OCI-LY7 (cell line): ENCODE data around the gene RTL10. TPM values are rescaled to one million over a fixed set of nuclear protein-coding genes. Genes with fewer than 3 reads are reported as not detected.

Experiments
- BruUV-seq: library from RNA; stranded (reverse); fragments of 400-500 nt; replicated peaks from 2 replicates; lab custom pipeline; 2021; lab: Mats Ljungman, UMichigan
- CTCF ChIA-PET: fragments of 300-600 bp; sonication (Branson Sonifier 250); formaldehyde crosslinking; loops from one replicate; lab custom pipeline; 2022; ENCODE audit warnings: antibody characterized with exemption; ENCODE audit not compliant: unreplicated experiment; lab: Charles Lee
- POLR2A ChIA-PET: fragments of 300-600 bp; sonication (Branson Sonifier 250); formaldehyde crosslinking; loops from one replicate; lab custom pipeline; 2022; ENCODE audit warnings: antibody characterized with exemption; lab: Charles Lee
- DNase-seq: peaks from one replicate; pipeline ENCODE4 v3.0.0-alpha.2; 2015; ENCODE audit warnings: low spot score
- H2AFZ ChIP-seq: fragments of 200-600 bp; sonication (generic), shearing (Covaris generic); 2 replicates; pipeline ENCODE4 v1.6.1; 2014; ENCODE audit warnings: mild to moderate bottlenecking, antibody characterized with exemption, low read length, moderate library complexity
- H3K27ac ChIP-seq: fragments of 200-600 bp; sonication (generic); 2 replicates; pipeline ENCODE4 v1.5.1; 2014; ENCODE audit warnings: mixed run types, low read depth, mild to moderate bottlenecking, moderate library complexity, low read length, inconsistent platforms; ENCODE audit not compliant: poor library complexity, severe bottlenecking
- H3K36me3 ChIP-seq: fragments of 200-600 bp; sonication (generic); 2 replicates; pipeline ENCODE4 v1.6.1; 2014; ENCODE audit warnings: mild to moderate bottlenecking, antibody characterized with exemption, low read length, moderate library complexity, mixed read lengths; ENCODE audit not compliant: insufficient read depth
- H3K4me1 ChIP-seq: fragments of 200-600 bp; sonication (generic); 2 replicates; pipeline ENCODE4 v1.5.1; 2014; ENCODE audit warnings: mild to moderate bottlenecking, low read length; ENCODE audit not compliant: insufficient read depth, poor library complexity, severe bottlenecking
- H3K4me2 ChIP-seq: fragments of 200-600 bp; sonication (generic); 2 replicates; pipeline ENCODE4 v1.6.1; 2014; ENCODE audit warnings: mild to moderate bottlenecking, low read length
- H3K4me3 ChIP-seq: fragments of 200-600 bp; sonication (generic); 2 replicates; pipeline ENCODE4 v1.5.1; 2014; ENCODE audit warnings: mild to moderate bottlenecking, low read depth, low read length; ENCODE audit not compliant: poor library complexity, severe bottlenecking
- H3K79me2 ChIP-seq: fragments of 200-600 bp; sonication (generic); 2 replicates; pipeline ENCODE4 v1.6.1; 2016; ENCODE audit warnings: low read depth, mild to moderate bottlenecking, low read length, moderate library complexity, mixed read lengths; ENCODE audit not compliant: insufficient read depth
- H3K9me2 ChIP-seq: fragments of 200-600 bp; sonication (generic); 2 replicates; pipeline ENCODE4 v1.6.1; 2016; ENCODE audit warnings: mild to moderate bottlenecking, low read length, mixed read lengths; ENCODE audit not compliant: insufficient read depth
- H3K9me3 ChIP-seq: fragments of 200-600 bp; sonication (generic); 2 replicates; pipeline ENCODE4 v1.6.1; 2014; ENCODE audit warnings: mild to moderate bottlenecking, mixed run types, low read length, mixed read lengths
- H4K20me1 ChIP-seq: fragments of 200-600 bp; sonication (generic); 2 replicates; pipeline ENCODE4 v1.6.1; 2014; ENCODE audit warnings: mild to moderate bottlenecking, antibody characterized with exemption, low read length, moderate library complexity, mixed read lengths; ENCODE audit not compliant: insufficient read depth
- EZH2phosphoT487 ChIP-seq: fragments of 200-600 bp; sonication (generic); IDR thresholded peaks from 2 replicates; pipeline ENCODE4 v1.6.1; 2018; ENCODE audit warnings: low read depth, borderline replicate concordance, mild to moderate bottlenecking, mixed run types, antibody characterized with exemption, low read length, moderate library complexity, mixed read lengths
- intact Hi-C: fragments of 100-400 bp; cut with micrococcal nuclease; formaldehyde crosslinking; loops from one replicate; pipeline ENCODE4 v1.10.0; 2022; ENCODE audit not compliant: unreplicated experiment
- total RNA-seq, 2 experiments: library from RNA; depleted of rRNA in 1 of 2; stranded (reverse); fragments of >200 nt in 1 of 2; shearing (Covaris generic) in 1 of 2; gene quantifications; 2 replicates each; pipeline ENCODE4 v1.2.3, GENCODE V29; 2014 to 2022
- TF ChIP-seq, protein P1 (sequence below): fragments of 200-600 bp; sonication (generic); conservative IDR thresholded peaks from 2 replicates; pipeline ENCODE4 v1.5.1; 2014; ENCODE audit warnings: mild to moderate bottlenecking, antibody characterized with exemption, low read length, moderate library complexity, mixed read lengths

The RTL10 gene
- total RNA-seq, 2 experiments from 2014 or later = 26.2 to 28.2 TPM

DNA sequence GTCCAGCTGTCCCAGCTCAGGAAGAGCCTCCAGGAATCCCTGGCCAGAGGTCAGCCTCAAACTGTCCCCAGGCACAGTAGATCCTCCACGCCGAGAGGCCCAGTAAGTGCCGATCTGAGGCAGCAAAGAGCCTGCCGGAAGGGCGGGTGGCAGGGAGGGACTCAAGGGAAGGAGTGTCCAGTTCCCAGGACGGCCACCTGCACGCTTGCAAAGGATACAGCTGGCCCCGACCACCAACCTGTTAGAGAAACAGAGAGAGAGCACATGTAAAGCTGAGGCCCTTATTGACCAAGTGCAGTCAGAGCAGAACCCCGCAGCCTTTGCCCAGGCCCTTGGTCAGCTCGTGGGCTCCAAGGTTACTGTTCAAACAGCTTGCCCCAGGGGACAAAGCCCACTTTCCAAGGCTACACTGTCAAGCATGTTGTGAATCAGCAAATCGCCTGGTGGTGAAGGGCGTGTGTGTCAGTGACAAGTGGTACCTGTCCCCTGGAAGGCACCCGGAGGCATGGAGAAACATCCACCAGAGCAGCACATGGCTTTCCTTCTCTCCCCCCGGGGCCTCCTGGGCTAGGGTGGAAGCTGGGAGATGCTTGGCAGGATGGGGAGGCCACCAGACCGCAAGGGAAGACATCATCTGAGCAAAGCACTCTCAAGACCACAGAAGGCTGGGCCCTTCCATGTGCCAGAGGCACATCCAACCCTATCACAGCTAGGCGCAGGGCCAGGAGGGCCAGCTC, 44.3 kb upstream of the RTL10 start:
- H3K4me1 ChIP-seq = peaks cover 44% of the 10 kb centered on the region
- no peak overlapping the region for H3K4me3 ChIP-seq
- H2AFZ ChIP-seq = no peak overlapping the region
- ChIA-PET POLR2A (interaction anchor here (0.7 kb wide), 1 partner anchor 14 kb away, joined by 6 read pairs; no protein-coding TSS in a partner anchor), CTCF (no interaction called here)
- no peaks in the 10 kb centered on the region for H3K9me2 ChIP-seq
- H3K9me3 ChIP-seq = no peaks in the 10 kb centered on the region
- peaks cover 5% of the 10 kb centered on the region; the same call in 1 of the 2 replicates for H3K79me2 ChIP-seq
- no peak overlapping the region for H3K4me2 ChIP-seq
- TF ChIP-seq EZH2phosphoT487 = no peak
- TF ChIP-seq, protein P1, sequence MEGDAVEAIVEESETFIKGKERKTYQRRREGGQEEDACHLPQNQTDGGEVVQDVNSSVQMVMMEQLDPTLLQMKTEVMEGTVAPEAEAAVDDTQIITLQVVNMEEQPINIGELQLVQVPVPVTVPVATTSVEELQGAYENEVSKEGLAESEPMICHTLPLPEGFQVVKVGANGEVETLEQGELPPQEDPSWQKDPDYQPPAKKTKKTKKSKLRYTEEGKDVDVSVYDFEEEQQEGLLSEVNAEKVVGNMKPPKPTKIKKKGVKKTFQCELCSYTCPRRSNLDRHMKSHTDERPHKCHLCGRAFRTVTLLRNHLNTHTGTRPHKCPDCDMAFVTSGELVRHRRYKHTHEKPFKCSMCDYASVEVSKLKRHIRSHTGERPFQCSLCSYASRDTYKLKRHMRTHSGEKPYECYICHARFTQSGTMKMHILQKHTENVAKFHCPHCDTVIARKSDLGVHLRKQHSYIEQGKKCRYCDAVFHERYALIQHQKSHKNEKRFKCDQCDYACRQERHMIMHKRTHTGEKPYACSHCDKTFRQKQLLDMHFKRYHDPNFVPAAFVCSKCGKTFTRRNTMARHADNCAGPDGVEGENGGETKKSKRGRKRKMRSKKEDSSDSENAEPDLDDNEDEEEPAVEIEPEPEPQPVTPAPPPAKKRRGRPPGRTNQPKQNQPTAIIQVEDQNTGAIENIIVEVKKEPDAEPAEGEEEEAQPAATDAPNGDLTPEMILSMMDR = no peak
- no TSS peak for BruUV-seq
- no peak overlapping the region for H3K27ac ChIP-seq
- no peaks in the 10 kb centered on the region for H4K20me1 ChIP-seq
- intact Hi-C loops = no loop called here
- peaks cover 16% of the 10 kb centered on the region for H3K36me3 ChIP-seq
- no peak for DNase-seq

DNA sequence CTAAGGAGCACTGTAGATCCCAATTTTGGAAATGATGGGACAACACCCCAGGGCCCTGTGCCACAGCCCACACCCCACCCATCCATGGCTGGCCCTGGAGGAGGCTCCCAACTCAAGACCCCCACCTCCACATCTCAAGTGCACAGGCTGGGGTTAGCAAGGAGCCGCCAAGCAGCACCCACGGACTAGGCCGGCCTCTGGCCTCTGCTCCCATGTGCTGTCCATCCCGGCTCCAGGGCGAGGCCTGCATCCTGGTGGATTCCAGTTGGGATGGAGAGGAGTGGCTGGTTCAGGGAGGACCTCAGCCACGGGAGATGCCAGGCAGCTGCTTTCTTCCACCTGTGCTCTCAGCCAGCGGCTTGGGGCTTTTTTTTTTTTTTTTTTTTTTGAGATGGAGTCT, 43.5 kb upstream of the RTL10 start:
- peaks cover 7% of the 10 kb centered on the region; the same call in 1 of the 2 replicates for H3K79me2 ChIP-seq
- ChIA-PET POLR2A (interaction anchor here (0.7 to 1.1 kb wide), 2 partner anchors 15 to 125 kb away, joined by 4 to 6 read pairs; no protein-coding TSS in a partner anchor), CTCF (no interaction called here)
- no peak overlapping the region for H3K4me2 ChIP-seq
- no peak overlapping the region for H2AFZ ChIP-seq
- no peak for DNase-seq
- H3K4me1 ChIP-seq = peaks cover 52% of the 10 kb centered on the region
- no peaks in the 10 kb centered on the region for H3K9me2 ChIP-seq
- no peak overlapping the region for H3K4me3 ChIP-seq
- no peaks in the 10 kb centered on the region for H3K9me3 ChIP-seq
- no peak overlapping the region for H3K27ac ChIP-seq
- BruUV-seq = no TSS peak
- H4K20me1 ChIP-seq = no peaks in the 10 kb centered on the region
- H3K36me3 ChIP-seq = peaks cover 21% of the 10 kb centered on the region
- intact Hi-C loops = no loop called here
- no peak for TF ChIP-seq EZH2phosphoT487
- TF ChIP-seq, protein P1 = no peak

DNA sequence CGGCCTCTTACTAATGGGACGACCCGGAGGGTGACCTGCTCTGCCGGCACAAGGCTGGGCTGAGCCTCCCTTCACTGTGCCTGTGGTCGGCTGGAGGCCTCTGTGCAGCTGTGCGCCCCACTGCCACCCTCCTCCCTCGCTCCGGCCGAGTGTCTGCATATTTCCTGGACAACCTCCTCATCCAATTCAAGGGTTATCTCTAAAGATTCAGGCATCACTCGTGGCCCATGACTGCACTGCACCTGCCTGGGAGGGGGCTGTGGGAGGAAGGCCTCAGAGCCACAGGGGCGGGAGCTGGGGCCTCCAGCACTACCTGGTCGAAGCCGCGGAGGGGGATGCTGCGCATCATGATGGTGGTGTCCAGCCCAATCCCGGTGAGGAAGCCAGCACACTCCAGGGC, 43.1 kb upstream of the RTL10 start:
- POLR2A ChIA-PET = interaction anchor here (1.0 to 1.8 kb wide), 3 partner anchors 11 to 125 kb away, joined by 4 to 9 read pairs (median 4); no protein-coding TSS in a partner anchor
- H3K27ac ChIP-seq = no peak overlapping the region
- no peaks in the 10 kb centered on the region for H4K20me1 ChIP-seq
- no peaks in the 10 kb centered on the region for H3K9me2 ChIP-seq
- TF ChIP-seq, protein P1 = no peak
- TF ChIP-seq EZH2phosphoT487 = no peak
- DNase-seq = no peak
- H3K36me3 ChIP-seq = peaks cover 21% of the 10 kb centered on the region
- no peak overlapping the region for H3K4me2 ChIP-seq
- no TSS peak for BruUV-seq
- intact Hi-C loops = no loop called here
- no peak overlapping the region for H3K4me3 ChIP-seq
- H3K9me3 ChIP-seq = no peaks in the 10 kb centered on the region
- CTCF ChIA-PET = interaction anchor here (0.8 kb wide), 1 partner anchor 124 kb away, joined by 3 read pairs; no protein-coding TSS in a partner anchor
- peaks cover 7% of the 10 kb centered on the region; the same call in 1 of the 2 replicates for H3K79me2 ChIP-seq
- H3K4me1 ChIP-seq = peaks cover 56% of the 10 kb centered on the region
- no peak overlapping the region for H2AFZ ChIP-seq
